ENCODE measurements around the gene MALRD1.

GRCh38 chr10:19184891-19185290, 136.3 kb downstream of the MALRD1 start:
- TF ChIP-seq CTCF (IDR thresholded peaks at IDR 0.05) (no peak), EZH2 (IDR thresholded peaks at IDR 0.05) (no peak), EZH2phosphoT487 (IDR thresholded peaks at IDR 0.05) (no peak)

Measured in neural progenitor cell (in vitro differentiated cells).